Upper lobe of right lung (tissue), 1 donor: ENCODE results near the gene TMEM51. TPM values are rescaled to one million over a fixed set of nuclear protein-coding genes. Genes with fewer than 3 reads are reported as not detected.

Source experiments
- ATAC-seq: fragments of 200-7000 bp; cut with Tn5 transposase; one replicate; pipeline ENCODE4 v1.9.1; 2020; ENCODE audit warnings: mild to moderate bottlenecking, moderate library complexity
- DNase-seq: peaks from one replicate; pipeline ENCODE4 v3.0.0-alpha.2; 2020
- H3K27ac ChIP-seq: fragments of 200-600 bp; one replicate; pipeline ENCODE4 v1.8.0; 2022
- H3K27me3 ChIP-seq: fragments of 200-600 bp; one replicate; pipeline ENCODE4 v1.8.0; 2022; ENCODE audit warnings: mild to moderate bottlenecking
- H3K36me3 ChIP-seq: fragments of 200-600 bp; one replicate; pipeline ENCODE4 v1.8.0; 2022
- H3K4me1 ChIP-seq: fragments of 200-600 bp; one replicate; pipeline ENCODE4 v1.8.0; 2022
- H3K4me3 ChIP-seq: fragments of 200-600 bp; one replicate; pipeline ENCODE4 v1.8.0; 2022; ENCODE audit warnings: mild to moderate bottlenecking
- H3K9me3 ChIP-seq: fragments of 200-600 bp; one replicate; pipeline ENCODE4 v1.8.0; 2022
- intact Hi-C: fragments of 100-400 bp; cut with DNase I; formaldehyde crosslinking; loops from one replicate; pipeline ENCODE4 v1.11.0; 2022
- total RNA-seq: library from RNA; stranded (reverse); fragmentation: NEBNext Ultra II Directional; extraction: Animal tissue kit (Norgen Biotek cat#: 25700); gene quantifications from one replicate; pipeline ENCODE4 v1.2.1, GENCODE V29; 2021
- TF ChIP-seq, protein P1 (sequence below): fragments of 200-600 bp; IDR thresholded peaks from one replicate; pipeline ENCODE4 v1.8.0; 2022; ENCODE audit warnings: antibody characterized with exemption
- donor health status: DM: no; HTN: yes; CAD: no; lungs with severe emphysema.

Gene TMEM51
- total RNA-seq, 1 donor from 2014 or later = 14.7 TPM

DNA sequence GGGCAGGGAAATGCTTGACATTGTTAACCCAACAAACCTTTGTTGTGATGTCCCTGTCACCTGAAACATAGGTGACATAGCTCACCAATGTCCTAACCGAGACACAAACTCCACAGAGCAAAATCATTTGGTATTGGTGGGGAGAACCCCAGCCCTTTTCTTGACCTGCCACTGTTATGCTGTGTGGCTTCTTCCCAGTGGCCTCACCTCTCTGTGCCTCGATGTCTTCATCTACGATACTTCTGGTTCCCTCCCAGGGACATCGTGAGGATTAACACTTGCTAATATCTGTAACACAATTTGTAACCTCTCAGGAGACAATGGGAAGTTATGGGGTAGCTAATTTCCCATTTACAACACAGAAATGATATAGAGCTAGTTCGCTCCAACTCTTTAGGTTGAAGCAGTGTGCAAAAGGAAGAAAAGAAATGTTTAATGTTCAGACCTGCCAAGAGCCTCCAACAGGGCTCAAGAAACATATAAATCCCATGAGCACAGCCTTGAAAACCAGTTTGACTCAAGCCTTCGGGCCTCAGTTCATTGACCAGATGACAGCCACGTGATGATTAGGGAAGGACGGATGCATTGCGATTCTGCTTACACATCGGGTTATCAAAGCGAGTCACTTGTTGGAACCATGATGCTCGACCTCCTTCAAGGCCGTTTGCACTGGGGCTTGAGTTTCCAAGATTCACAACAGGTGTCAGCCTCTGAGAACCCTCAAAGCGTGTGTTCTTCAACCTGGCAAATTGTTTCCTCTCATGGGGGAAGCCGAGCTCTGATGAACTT is 37.8 kb upstream of the TMEM51 start:
- DNase-seq = no peak
- H3K4me3 ChIP-seq = no peak overlapping the region
- intact Hi-C loops = no loop called here

DNA sequence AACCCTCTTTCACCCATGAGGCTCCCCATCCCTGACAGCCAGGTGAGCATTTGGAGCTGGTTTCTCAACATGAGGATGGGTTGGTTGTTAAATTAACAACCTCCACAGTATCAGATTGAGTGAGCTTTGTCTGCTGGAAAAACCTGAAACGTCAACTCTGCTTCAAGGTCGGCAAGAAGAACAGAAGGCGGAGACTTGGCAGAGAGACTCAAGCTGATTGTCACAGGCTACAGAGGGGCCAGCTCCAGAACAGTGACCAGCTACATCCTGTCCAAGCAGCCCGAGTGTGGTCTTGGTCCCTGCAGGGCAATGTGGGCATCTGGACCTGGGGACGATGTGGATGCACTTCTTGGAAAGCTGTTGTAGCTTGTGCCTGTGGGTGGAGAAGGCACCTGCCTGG is 36.6 kb upstream of the TMEM51 start:
- Histone ChIP-seq H3K27me3 (no peaks in the 10 kb centered on the region), H3K4me3 (no peak overlapping the region), H3K4me1 (no peaks in the 10 kb centered on the region), H3K27ac (no peak overlapping the region), H3K9me3 (no peaks in the 10 kb centered on the region), H3K36me3 (no peaks in the 10 kb centered on the region)
- intact Hi-C loops = no loop called here
- TF ChIP-seq, protein P1, sequence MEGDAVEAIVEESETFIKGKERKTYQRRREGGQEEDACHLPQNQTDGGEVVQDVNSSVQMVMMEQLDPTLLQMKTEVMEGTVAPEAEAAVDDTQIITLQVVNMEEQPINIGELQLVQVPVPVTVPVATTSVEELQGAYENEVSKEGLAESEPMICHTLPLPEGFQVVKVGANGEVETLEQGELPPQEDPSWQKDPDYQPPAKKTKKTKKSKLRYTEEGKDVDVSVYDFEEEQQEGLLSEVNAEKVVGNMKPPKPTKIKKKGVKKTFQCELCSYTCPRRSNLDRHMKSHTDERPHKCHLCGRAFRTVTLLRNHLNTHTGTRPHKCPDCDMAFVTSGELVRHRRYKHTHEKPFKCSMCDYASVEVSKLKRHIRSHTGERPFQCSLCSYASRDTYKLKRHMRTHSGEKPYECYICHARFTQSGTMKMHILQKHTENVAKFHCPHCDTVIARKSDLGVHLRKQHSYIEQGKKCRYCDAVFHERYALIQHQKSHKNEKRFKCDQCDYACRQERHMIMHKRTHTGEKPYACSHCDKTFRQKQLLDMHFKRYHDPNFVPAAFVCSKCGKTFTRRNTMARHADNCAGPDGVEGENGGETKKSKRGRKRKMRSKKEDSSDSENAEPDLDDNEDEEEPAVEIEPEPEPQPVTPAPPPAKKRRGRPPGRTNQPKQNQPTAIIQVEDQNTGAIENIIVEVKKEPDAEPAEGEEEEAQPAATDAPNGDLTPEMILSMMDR = no peak
- ATAC-seq (no peak), DNase-seq (no peak)

More for the DNA sequence above, 37.8 kb upstream of the TMEM51 start:
- Histone ChIP-seq H3K9me3 (no peaks in the 10 kb centered on the region), H3K36me3 (no peaks in the 10 kb centered on the region), H3K4me1 (no peaks in the 10 kb centered on the region), H3K27me3 (no peaks in the 10 kb centered on the region), H3K27ac (no peak overlapping the region)
- TF ChIP-seq, protein P1 = no peak
- ATAC-seq = no peak

DNA sequence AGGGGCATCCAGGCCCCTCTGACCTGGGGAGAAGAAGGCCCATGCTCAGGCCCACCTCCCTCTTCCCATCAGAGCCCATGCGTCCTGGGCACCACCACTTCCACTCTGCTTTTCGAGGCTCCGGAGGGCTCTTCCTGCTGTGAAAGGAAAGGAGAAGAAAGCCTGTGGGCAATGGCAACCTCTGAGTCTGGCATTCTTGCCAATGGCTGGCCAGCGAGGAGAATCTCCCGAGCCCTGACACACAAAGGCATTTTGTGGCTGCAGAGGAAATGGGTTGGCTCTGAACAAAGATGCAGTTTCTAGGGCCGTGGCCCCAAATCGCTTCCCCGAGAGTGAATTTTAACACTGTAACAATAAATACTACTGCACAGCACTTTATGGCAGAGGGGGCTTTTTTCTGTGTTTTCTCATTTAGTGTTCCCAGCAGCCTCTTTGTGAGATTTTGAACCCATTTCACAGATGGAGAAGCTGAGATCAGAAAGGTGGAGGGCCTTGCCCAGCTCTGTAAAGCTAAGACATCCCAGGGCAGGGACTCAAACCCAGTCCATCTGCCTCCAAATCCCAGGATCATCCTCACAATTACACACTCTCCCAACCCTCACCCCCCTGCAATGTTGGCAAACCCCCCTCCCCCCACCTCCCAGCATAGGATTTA is 35.7 kb upstream of the TMEM51 start:
- TF ChIP-seq, protein P1 = no peak
- intact Hi-C loops = no loop called here
- no peaks in the 10 kb centered on the region for H3K9me3 ChIP-seq
- H3K27ac ChIP-seq = no peak overlapping the region
- no peaks in the 10 kb centered on the region for H3K36me3 ChIP-seq
- no peak for DNase-seq
- H3K4me1 ChIP-seq = no peaks in the 10 kb centered on the region
- ATAC-seq = no peak
- H3K27me3 ChIP-seq = no peaks in the 10 kb centered on the region
- H3K4me3 ChIP-seq = no peak overlapping the region

DNA sequence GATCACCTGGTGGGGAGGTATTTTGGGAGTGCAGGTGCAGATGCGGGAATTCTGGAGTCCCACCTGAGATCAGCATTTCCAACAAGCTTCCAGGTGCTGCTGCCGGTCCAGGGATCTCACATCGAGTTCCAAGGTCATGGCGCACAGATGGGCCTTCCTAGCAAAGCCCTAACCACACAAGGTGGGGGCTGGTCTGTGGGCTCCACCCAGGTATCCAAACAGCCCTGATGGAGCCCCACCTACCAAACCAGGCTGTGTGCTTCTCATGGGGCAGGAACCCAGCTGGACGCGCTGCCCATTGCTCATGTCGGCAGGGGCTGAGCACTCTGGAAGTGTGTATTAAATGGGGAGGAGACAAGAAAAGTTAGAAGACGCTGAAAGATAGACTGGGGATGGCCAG is 35.0 kb upstream of the TMEM51 start:
- no peak for ATAC-seq
- Histone ChIP-seq H3K9me3 (no peaks in the 10 kb centered on the region), H3K4me3 (no peak overlapping the region), H3K27me3 (no peaks in the 10 kb centered on the region), H3K36me3 (no peaks in the 10 kb centered on the region), H3K4me1 (no peaks in the 10 kb centered on the region), H3K27ac (no peak overlapping the region)
- intact Hi-C loops = no loop called here
- TF ChIP-seq, protein P1 = no peak
- DNase-seq = no peak

DNA sequence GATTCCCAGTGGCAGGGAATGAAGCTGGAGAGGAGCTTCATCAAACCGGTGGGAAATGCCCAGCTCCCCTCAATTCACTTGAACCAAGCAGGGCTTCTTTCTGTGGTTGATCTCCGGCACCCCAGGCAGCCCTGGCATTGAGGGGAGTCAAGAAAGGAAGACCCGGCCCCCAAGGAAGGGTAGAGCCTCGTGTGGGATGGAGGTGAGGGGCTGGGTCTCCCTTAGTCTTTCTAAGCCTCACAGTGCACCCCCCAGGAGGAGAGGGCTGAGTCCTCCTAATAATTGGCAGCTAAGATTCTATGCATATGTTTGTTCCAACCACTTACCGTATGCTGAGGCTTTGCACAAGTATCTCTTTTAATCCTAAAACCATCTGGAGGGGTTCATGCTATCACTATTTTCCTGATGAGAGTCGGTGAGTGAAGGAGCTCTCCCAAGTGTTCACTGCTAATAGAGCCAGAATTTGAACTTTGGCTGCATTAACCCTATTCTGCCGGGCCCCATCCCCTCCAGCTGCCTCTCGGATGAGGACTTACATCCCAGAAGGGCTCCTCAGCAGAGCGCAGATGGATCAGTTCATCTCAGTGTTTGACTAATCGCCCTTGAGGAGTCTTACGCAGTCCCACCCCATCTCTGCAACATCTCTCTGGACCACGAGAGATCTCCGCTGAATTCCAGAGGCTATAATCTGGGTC is 33.1 kb upstream of the TMEM51 start:
- H3K9me3 ChIP-seq = no peaks in the 10 kb centered on the region
- H3K4me3 ChIP-seq = no peak overlapping the region
- intact Hi-C loops = loop anchor here (10.0 kb wide), 1 partner anchor 154 kb away; no protein-coding TSS in a partner anchor
- no peak for ATAC-seq
- H3K27ac ChIP-seq = no peak overlapping the region
- no peaks in the 10 kb centered on the region for H3K36me3 ChIP-seq
- TF ChIP-seq, protein P1 = no peak
- DNase-seq = no peak
- no peaks in the 10 kb centered on the region for H3K27me3 ChIP-seq
- no peaks in the 10 kb centered on the region for H3K4me1 ChIP-seq
